ENCODE data around the gene DIDO1. TPM values are rescaled to one million over a fixed set of nuclear protein-coding genes. Genes with fewer than 3 reads are reported as not detected.
A peak's percentile ranks its signal among the peaks of the same experiment; 100 is the strongest.

Gene DIDO1
- total RNA-seq, 1 experiment from 2014 or later = 77.1 TPM

DNA sequence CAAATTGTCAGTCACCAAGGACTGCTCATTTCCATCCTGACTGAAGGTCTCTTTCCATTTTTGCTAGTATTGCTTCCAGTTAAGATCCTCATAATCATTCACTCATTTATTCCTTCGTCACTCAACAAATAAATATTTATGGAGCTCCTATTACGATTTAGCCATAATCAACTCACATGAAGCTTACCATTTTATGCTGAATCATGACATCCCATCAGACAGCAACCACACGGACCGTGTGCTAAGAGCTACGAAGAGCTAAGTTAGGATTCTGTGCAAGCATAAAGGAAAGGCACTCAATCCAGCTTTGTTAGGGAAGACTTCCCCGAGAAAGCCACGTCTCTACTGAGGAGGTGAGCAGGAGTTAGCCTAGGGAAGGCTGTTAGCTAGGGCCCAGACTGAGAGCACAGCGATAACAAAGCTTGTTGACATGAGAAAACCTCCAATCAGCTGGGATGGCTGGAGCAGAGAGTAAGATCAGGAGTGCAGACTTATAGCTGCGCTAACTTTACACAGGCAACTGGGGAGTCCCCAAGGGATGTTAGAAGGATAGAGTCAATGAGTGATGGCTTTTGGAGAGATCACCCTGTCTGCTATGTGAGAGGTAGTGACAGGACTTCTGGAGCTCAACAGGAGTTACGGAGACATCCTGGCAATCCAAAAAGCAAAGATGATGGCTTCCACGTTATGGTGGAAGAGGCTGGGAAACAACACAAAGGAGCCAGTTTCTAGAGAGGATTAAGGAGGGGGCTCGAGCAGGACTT, 9.1 kb upstream of the DIDO1 start:
- Mint-ChIP-seq H3K27ac (ENCODE audit: unreplicated experiment) (no peak overlapping the region), H3K36me3 (ENCODE audit: insufficient read depth, unreplicated experiment) (peaks cover 23% of the 10 kb centered on the region), H3K9me3 (ENCODE audit: low read depth, unreplicated experiment) (no peaks in the 10 kb centered on the region), H3K4me1 (ENCODE audit: low read depth, unreplicated experiment) (peaks cover 13% of the 10 kb centered on the region), H3K27me3 (ENCODE audit: unreplicated experiment) (no peaks in the 10 kb centered on the region), H3K4me3 (ENCODE audit: low read depth, unreplicated experiment) (no peak overlapping the region)
- TF ChIP-seq, protein P1, sequence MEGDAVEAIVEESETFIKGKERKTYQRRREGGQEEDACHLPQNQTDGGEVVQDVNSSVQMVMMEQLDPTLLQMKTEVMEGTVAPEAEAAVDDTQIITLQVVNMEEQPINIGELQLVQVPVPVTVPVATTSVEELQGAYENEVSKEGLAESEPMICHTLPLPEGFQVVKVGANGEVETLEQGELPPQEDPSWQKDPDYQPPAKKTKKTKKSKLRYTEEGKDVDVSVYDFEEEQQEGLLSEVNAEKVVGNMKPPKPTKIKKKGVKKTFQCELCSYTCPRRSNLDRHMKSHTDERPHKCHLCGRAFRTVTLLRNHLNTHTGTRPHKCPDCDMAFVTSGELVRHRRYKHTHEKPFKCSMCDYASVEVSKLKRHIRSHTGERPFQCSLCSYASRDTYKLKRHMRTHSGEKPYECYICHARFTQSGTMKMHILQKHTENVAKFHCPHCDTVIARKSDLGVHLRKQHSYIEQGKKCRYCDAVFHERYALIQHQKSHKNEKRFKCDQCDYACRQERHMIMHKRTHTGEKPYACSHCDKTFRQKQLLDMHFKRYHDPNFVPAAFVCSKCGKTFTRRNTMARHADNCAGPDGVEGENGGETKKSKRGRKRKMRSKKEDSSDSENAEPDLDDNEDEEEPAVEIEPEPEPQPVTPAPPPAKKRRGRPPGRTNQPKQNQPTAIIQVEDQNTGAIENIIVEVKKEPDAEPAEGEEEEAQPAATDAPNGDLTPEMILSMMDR (IDR thresholded peaks at IDR 0.05; ENCODE audit: unreplicated experiment) = no peak
- no peak for DNase-seq
- BruUV-seq (replicated peaks) = no TSS peak
- intact Hi-C loops (cut with micrococcal nuclease; ENCODE audit: unreplicated experiment) = no loop called here
- CTCF ChIA-PET = interaction anchor here (0.8 to 1.6 kb wide), 2 partner anchors 10 to 28 kb away, joined by 3 to 8 read pairs; no protein-coding TSS in a partner anchor

- CTCF ChIA-PET = interaction anchor here (0.6 to 1.7 kb wide), 4 partner anchors 9 to 111 kb away, joined by 3 to 10 read pairs (median 6); no protein-coding TSS in a partner anchor
- no peaks in the 10 kb centered on the region for H3K27me3 Mint-ChIP-seq (ENCODE audit: unreplicated experiment)
- peaks cover 8% of the 10 kb centered on the region for H3K4me1 Mint-ChIP-seq (ENCODE audit: low read depth, unreplicated experiment)
- peaks cover 17% of the 10 kb centered on the region for H3K36me3 Mint-ChIP-seq (ENCODE audit: insufficient read depth, unreplicated experiment)
- no TSS peak for BruUV-seq (replicated peaks)
- DNase-seq = no peak
- no peak overlapping the region for H3K27ac Mint-ChIP-seq (ENCODE audit: unreplicated experiment)
- TF ChIP-seq, protein P1 (IDR thresholded peaks at IDR 0.05; ENCODE audit: unreplicated experiment) = no peak
- no peak overlapping the region for H3K4me3 Mint-ChIP-seq (ENCODE audit: low read depth, unreplicated experiment)
- no peaks in the 10 kb centered on the region for H3K9me3 Mint-ChIP-seq (ENCODE audit: low read depth, unreplicated experiment)
- intact Hi-C loops (cut with micrococcal nuclease; ENCODE audit: unreplicated experiment) = no loop called here
Observed at GRCh38 chr20:62933966-62934365, 7.7 kb upstream of the DIDO1 start.

GRCh38 chr20:62931464-62931863, 5.2 kb upstream of the DIDO1 start:
- Mint-ChIP-seq H3K9me3 (ENCODE audit: low read depth, unreplicated experiment) (no peaks in the 10 kb centered on the region), H3K4me1 (ENCODE audit: low read depth, unreplicated experiment) (peaks cover 26% of the 10 kb centered on the region), H3K4me3 (ENCODE audit: low read depth, unreplicated experiment) (no peak overlapping the region), H3K27ac (ENCODE audit: unreplicated experiment) (no peak overlapping the region), H3K27me3 (ENCODE audit: unreplicated experiment) (no peaks in the 10 kb centered on the region), H3K36me3 (ENCODE audit: insufficient read depth, unreplicated experiment) (peaks cover 17% of the 10 kb centered on the region)
- intact Hi-C loops (cut with micrococcal nuclease; ENCODE audit: unreplicated experiment) = no loop called here
- BruUV-seq (replicated peaks) = no TSS peak
- TF ChIP-seq, protein P1 (IDR thresholded peaks at IDR 0.05; ENCODE audit: unreplicated experiment) = no peak
- no peak for DNase-seq
- CTCF ChIA-PET = no interaction called here

- H3K4me1 Mint-ChIP-seq (ENCODE audit: low read depth, unreplicated experiment) = peaks cover 37% of the 10 kb centered on the region
- BruUV-seq (replicated peaks) = no TSS peak
- H3K4me3 Mint-ChIP-seq (ENCODE audit: low read depth, unreplicated experiment) = peak overlapping the region; percentile 24
- peak; percentile 28 for DNase-seq
- H3K27ac Mint-ChIP-seq (ENCODE audit: unreplicated experiment) = no peak overlapping the region
- H3K36me3 Mint-ChIP-seq (ENCODE audit: insufficient read depth, unreplicated experiment) = peaks cover 40% of the 10 kb centered on the region
- intact Hi-C loops (cut with micrococcal nuclease; ENCODE audit: unreplicated experiment) = no loop called here
- CTCF ChIA-PET = no interaction called here
- no peaks in the 10 kb centered on the region for H3K27me3 Mint-ChIP-seq (ENCODE audit: unreplicated experiment)
- TF ChIP-seq, protein P1 (IDR thresholded peaks at IDR 0.05; ENCODE audit: unreplicated experiment) = no peak
- no peaks in the 10 kb centered on the region for H3K9me3 Mint-ChIP-seq (ENCODE audit: low read depth, unreplicated experiment)
Observed at GRCh38 chr20:62929051-62929538, 2.8 kb upstream of the DIDO1 start.

Data from Calu3 (cell line).